Measurements from ENCODE around the gene SCUBE2. TPM values are rescaled to one million over a fixed set of nuclear protein-coding genes. Genes with fewer than 3 reads are reported as not detected.

SCUBE2 gene
- total and polyA plus RNA-seq, 2 of the 4 experiments (the other 2 are of a cell fraction): 0.43 to 0.72 TPM

GRCh38 chr11:9008011-9008550 is 83.3 kb downstream of the SCUBE2 start:
- intact Hi-C loops (cut with micrococcal nuclease): no loop called here
- no peak overlapping the region for H3K23ac ChIP-seq (ENCODE audit: low read depth, low read length)
- H3K9ac ChIP-seq (ENCODE audit: low read depth, low read length): no peak overlapping the region
- no peak overlapping the region for H3K4ac ChIP-seq (ENCODE audit: low read depth, low read length)
- H2BK120ac ChIP-seq (ENCODE audit: low read depth, low read length): no peak overlapping the region
- H2AK5ac ChIP-seq (ENCODE audit: low read depth, low read length): no peak overlapping the region
- no CpG with 5 or more reads among the region's 3 CpGs for WGBS, 2 experiments (ENCODE audit: extremely low coverage in 2 of 2, insufficient read length in 1 of 2)
- no peak overlapping the region for H2AK9ac ChIP-seq (replicated peaks; ENCODE audit: low read depth, low read length, poor library complexity)
- H4K91ac ChIP-seq (ENCODE audit: insufficient read depth, low read depth, low read length): no peak overlapping the region
- in situ Hi-C loops (cut with MboI; ENCODE audit: low sequenced_read_pairs): loop anchor here (25.0 kb wide), 1 partner anchor 504 kb away; no protein-coding TSS in a partner anchor
- BruUV-seq (replicated peaks): no TSS peak
- no peak overlapping the region for H4K5ac ChIP-seq (ENCODE audit: low read depth, low read length)
- no peak for DNase-seq
- ChIA-PET POLR2A (ENCODE audit: unreplicated experiment) (no interaction called here), CTCF (no interaction called here)
- no peak overlapping the region for H3K18ac ChIP-seq (ENCODE audit: low read depth, low read length)
- no peak overlapping the region for H3K4me3 ChIP-seq (ENCODE audit: insufficient read depth, low read depth, low read length)
- no peak for TF ChIP-seq MAFK (IDR thresholded peaks at IDR 0.05; ENCODE audit: low read depth, low read length)
- TF ChIP-seq, protein P1, sequence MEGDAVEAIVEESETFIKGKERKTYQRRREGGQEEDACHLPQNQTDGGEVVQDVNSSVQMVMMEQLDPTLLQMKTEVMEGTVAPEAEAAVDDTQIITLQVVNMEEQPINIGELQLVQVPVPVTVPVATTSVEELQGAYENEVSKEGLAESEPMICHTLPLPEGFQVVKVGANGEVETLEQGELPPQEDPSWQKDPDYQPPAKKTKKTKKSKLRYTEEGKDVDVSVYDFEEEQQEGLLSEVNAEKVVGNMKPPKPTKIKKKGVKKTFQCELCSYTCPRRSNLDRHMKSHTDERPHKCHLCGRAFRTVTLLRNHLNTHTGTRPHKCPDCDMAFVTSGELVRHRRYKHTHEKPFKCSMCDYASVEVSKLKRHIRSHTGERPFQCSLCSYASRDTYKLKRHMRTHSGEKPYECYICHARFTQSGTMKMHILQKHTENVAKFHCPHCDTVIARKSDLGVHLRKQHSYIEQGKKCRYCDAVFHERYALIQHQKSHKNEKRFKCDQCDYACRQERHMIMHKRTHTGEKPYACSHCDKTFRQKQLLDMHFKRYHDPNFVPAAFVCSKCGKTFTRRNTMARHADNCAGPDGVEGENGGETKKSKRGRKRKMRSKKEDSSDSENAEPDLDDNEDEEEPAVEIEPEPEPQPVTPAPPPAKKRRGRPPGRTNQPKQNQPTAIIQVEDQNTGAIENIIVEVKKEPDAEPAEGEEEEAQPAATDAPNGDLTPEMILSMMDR (conservative IDR thresholded peaks at IDR 0.05; ENCODE audit: low read depth, low read length): no peak
- no peak for TF ChIP-seq MXI1 (IDR thresholded peaks at IDR 0.05; ENCODE audit: borderline replicate concordance, low read depth, low read length)
- TF ChIP-seq, protein P2, sequence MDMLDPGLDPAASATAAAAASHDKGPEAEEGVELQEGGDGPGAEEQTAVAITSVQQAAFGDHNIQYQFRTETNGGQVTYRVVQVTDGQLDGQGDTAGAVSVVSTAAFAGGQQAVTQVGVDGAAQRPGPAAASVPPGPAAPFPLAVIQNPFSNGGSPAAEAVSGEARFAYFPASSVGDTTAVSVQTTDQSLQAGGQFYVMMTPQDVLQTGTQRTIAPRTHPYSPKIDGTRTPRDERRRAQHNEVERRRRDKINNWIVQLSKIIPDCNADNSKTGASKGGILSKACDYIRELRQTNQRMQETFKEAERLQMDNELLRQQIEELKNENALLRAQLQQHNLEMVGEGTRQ (IDR thresholded peaks at IDR 0.05; ENCODE audit: low read depth, low read length): no peak
- TF ChIP-seq POLR2A (IDR thresholded peaks at IDR 0.05; ENCODE audit: low read depth, low read length): no peak
- TF ChIP-seq BHLHE40 (IDR thresholded peaks at IDR 0.05; ENCODE audit: low read depth, low read length): no peak
- no peak for TF ChIP-seq RAD21 (IDR thresholded peaks at IDR 0.05; ENCODE audit: low read length)
- no peak for TF ChIP-seq CEBPB (IDR thresholded peaks at IDR 0.05; ENCODE audit: low read depth, low read length)
- H3K27ac ChIP-seq (ENCODE audit: insufficient read depth, low read length): no peak overlapping the region
- H3K4me2 ChIP-seq (ENCODE audit: low read depth, low read length): no peak overlapping the region
- H3K27me3 ChIP-seq (ENCODE audit: control insufficient read depth, insufficient read depth, low read length): peaks cover 39% of the 10 kb centered on the region
- H2BK15ac ChIP-seq (ENCODE audit: low read depth, low read length): no peak overlapping the region
- H3K36me3 ChIP-seq (ENCODE audit: control insufficient read depth, insufficient read depth, low read length): no peaks in the 10 kb centered on the region
- no peak overlapping the region for H2BK5ac ChIP-seq (ENCODE audit: low read depth, low read length, poor library complexity, severe bottlenecking)
- ATAC-seq (ENCODE audit: low read depth): no peak
- H3K79me1 ChIP-seq (ENCODE audit: low read depth in 1 of 2, low read length in 2 of 2): peaks cover 0 to 4% of the 10 kb centered on the region in 2 experiments; a peak in 2 of 4 replicates
- H4K20me1 ChIP-seq (ENCODE audit: insufficient read depth, low read length): no peaks in the 10 kb centered on the region
- H3K9me1 ChIP-seq (ENCODE audit: insufficient read depth, low read length): no peaks in the 10 kb centered on the region
- no peaks in the 10 kb centered on the region for H3K9me3 ChIP-seq (ENCODE audit: control insufficient read depth, insufficient read depth, low read length)
- H2AFZ ChIP-seq (replicated peaks; ENCODE audit: low read length, poor library complexity): no peak overlapping the region
- H4K8ac ChIP-seq (ENCODE audit: low read depth in 2 of 2, low read length in 2 of 2): no peak overlapping the region
- no peak overlapping the region for H3K56ac ChIP-seq (ENCODE audit: extremely low read depth, insufficient read depth, low read length)
- dilution Hi-C loops (cut with HindIII; ENCODE audit: low sequenced_read_pairs, unreplicated experiment): no loop called here
- no peak overlapping the region for H2BK20ac ChIP-seq (ENCODE audit: low read depth, low read length)
- no peak overlapping the region for H3K14ac ChIP-seq (replicated peaks; ENCODE audit: low read depth, low read length)
- H3K4me1 ChIP-seq (ENCODE audit: control insufficient read depth, insufficient read depth, low read length): peaks cover 4% of the 10 kb centered on the region; the same call in 1 of the 2 replicates

All from IMR-90 (cell line).